ENCODE data around the gene PAMR1.

- TF ChIP-seq CTCF (IDR thresholded peaks at IDR 0.05), result no peak
- no peak for TF ChIP-seq POLR2A (IDR thresholded peaks at IDR 0.05)
- no peak for TF ChIP-seq POLR2AphosphoS5 (IDR thresholded peaks at IDR 0.05)
- no peak for TF ChIP-seq EP300 (IDR thresholded peaks at IDR 0.05)
Observed at GRCh38 chr11:35549787-35550186, 24.4 kb upstream of the PAMR1 start.
